Measurements from ENCODE around the gene MPRIP. TPM values are rescaled to one million over a fixed set of nuclear protein-coding genes. Genes with fewer than 3 reads are reported as not detected.

Gene MPRIP
- total RNA-seq, 1 donor from 2014 or later, result 863 TPM

- TF ChIP-seq CTCF (IDR thresholded peaks at IDR 0.05; ENCODE audit: partially characterized antibody, unreplicated experiment), result no peak
- no peak overlapping the region for H3K4me3 Mint-ChIP-seq (ENCODE audit: unreplicated experiment)
- peaks cover 2% of the 10 kb centered on the region for H3K27me3 Mint-ChIP-seq (ENCODE audit: unreplicated experiment)
- H3K27ac Mint-ChIP-seq (ENCODE audit: unreplicated experiment), result no peak overlapping the region
- DNase-seq, result no peak
- no peaks in the 10 kb centered on the region for H3K36me3 Mint-ChIP-seq (ENCODE audit: unreplicated experiment)
- peaks cover 2% of the 10 kb centered on the region for H3K4me1 Mint-ChIP-seq (ENCODE audit: low read depth, unreplicated experiment)
- peaks cover 4% of the 10 kb centered on the region for H3K9me3 Mint-ChIP-seq (ENCODE audit: unreplicated experiment)
Measured at GRCh38 chr17:17207998-17208397, 165.7 kb downstream of the MPRIP start.

- Mint-ChIP-seq H3K27me3 (ENCODE audit: unreplicated experiment) (peaks cover 7% of the 10 kb centered on the region), H3K4me3 (ENCODE audit: unreplicated experiment) (no peak overlapping the region), H3K27ac (ENCODE audit: unreplicated experiment) (no peak overlapping the region), H3K36me3 (ENCODE audit: unreplicated experiment) (no peaks in the 10 kb centered on the region), H3K9me3 (ENCODE audit: unreplicated experiment) (peaks cover 7% of the 10 kb centered on the region), H3K4me1 (ENCODE audit: low read depth, unreplicated experiment) (peaks cover 7% of the 10 kb centered on the region)
- no peak for DNase-seq
- no peak for TF ChIP-seq CTCF (IDR thresholded peaks at IDR 0.05; ENCODE audit: partially characterized antibody, unreplicated experiment)
Measured at GRCh38 chr17:17213775-17214174, 171.5 kb downstream of the MPRIP start.

- peaks cover 8% of the 10 kb centered on the region for H3K4me1 Mint-ChIP-seq (ENCODE audit: low read depth, unreplicated experiment)
- no peak for TF ChIP-seq CTCF (IDR thresholded peaks at IDR 0.05; ENCODE audit: partially characterized antibody, unreplicated experiment)
- no peak for DNase-seq
- H3K9me3 Mint-ChIP-seq (ENCODE audit: unreplicated experiment), result peaks cover 7% of the 10 kb centered on the region
- H3K36me3 Mint-ChIP-seq (ENCODE audit: unreplicated experiment), result no peaks in the 10 kb centered on the region
- no peak overlapping the region for H3K4me3 Mint-ChIP-seq (ENCODE audit: unreplicated experiment)
- H3K27ac Mint-ChIP-seq (ENCODE audit: unreplicated experiment), result no peak overlapping the region
- H3K27me3 Mint-ChIP-seq (ENCODE audit: unreplicated experiment), result peaks cover 7% of the 10 kb centered on the region
Measured at GRCh38 chr17:17214646-17215436, 172.6 kb downstream of the MPRIP start.

GRCh38 chr17:17215575-17215974 lies 173.3 kb downstream of the MPRIP start:
- no peak for TF ChIP-seq CTCF (IDR thresholded peaks at IDR 0.05; ENCODE audit: partially characterized antibody, unreplicated experiment)
- H3K36me3 Mint-ChIP-seq (ENCODE audit: unreplicated experiment), result no peaks in the 10 kb centered on the region
- DNase-seq, result no peak
- H3K9me3 Mint-ChIP-seq (ENCODE audit: unreplicated experiment), result peaks cover 7% of the 10 kb centered on the region
- H3K27me3 Mint-ChIP-seq (ENCODE audit: unreplicated experiment), result peaks cover 12% of the 10 kb centered on the region
- peaks cover 14% of the 10 kb centered on the region for H3K4me1 Mint-ChIP-seq (ENCODE audit: low read depth, unreplicated experiment)
- no peak overlapping the region for H3K27ac Mint-ChIP-seq (ENCODE audit: unreplicated experiment)
- no peak overlapping the region for H3K4me3 Mint-ChIP-seq (ENCODE audit: unreplicated experiment)

- H3K4me1 Mint-ChIP-seq (ENCODE audit: low read depth, unreplicated experiment), result peaks cover 20% of the 10 kb centered on the region
- no peak for DNase-seq
- H3K9me3 Mint-ChIP-seq (ENCODE audit: unreplicated experiment), result peaks cover 10% of the 10 kb centered on the region
- H3K27ac Mint-ChIP-seq (ENCODE audit: unreplicated experiment), result no peak overlapping the region
- TF ChIP-seq CTCF (IDR thresholded peaks at IDR 0.05; ENCODE audit: partially characterized antibody, unreplicated experiment), result no peak
- H3K27me3 Mint-ChIP-seq (ENCODE audit: unreplicated experiment), result peaks cover 15% of the 10 kb centered on the region
- H3K36me3 Mint-ChIP-seq (ENCODE audit: unreplicated experiment), result peaks cover 3% of the 10 kb centered on the region
- H3K4me3 Mint-ChIP-seq (ENCODE audit: unreplicated experiment), result no peak overlapping the region
Measured at GRCh38 chr17:17216236-17216635, 174.0 kb downstream of the MPRIP start.
